Coronary artery (tissue), 2 donors: ENCODE data around the gene CPLX3.

Experiments
- DNase-seq: peaks from one replicate; pipeline ENCODE4 v3.0.0-alpha.2; 2017; ENCODE audit warnings: low spot score
- H3K27ac ChIP-seq, 2 donors: fragments of 200-600 bp; sonication (generic); one replicate each; pipeline ENCODE4 v1.5.1; 2016 to 2019
- H3K4me3 ChIP-seq: fragments of 200-600 bp; sonication (generic); 2 replicates; pipeline ENCODE4 v1.5.1; 2016; ENCODE audit warnings: mild to moderate bottlenecking, moderate library complexity
- TF ChIP-seq, protein P1 (sequence below): fragments of 200-600 bp; sonication (generic); IDR thresholded peaks from one replicate; pipeline ENCODE4 v1.5.1; 2019; ENCODE audit warnings: antibody characterized with exemption

CPLX3 gene

DNA sequence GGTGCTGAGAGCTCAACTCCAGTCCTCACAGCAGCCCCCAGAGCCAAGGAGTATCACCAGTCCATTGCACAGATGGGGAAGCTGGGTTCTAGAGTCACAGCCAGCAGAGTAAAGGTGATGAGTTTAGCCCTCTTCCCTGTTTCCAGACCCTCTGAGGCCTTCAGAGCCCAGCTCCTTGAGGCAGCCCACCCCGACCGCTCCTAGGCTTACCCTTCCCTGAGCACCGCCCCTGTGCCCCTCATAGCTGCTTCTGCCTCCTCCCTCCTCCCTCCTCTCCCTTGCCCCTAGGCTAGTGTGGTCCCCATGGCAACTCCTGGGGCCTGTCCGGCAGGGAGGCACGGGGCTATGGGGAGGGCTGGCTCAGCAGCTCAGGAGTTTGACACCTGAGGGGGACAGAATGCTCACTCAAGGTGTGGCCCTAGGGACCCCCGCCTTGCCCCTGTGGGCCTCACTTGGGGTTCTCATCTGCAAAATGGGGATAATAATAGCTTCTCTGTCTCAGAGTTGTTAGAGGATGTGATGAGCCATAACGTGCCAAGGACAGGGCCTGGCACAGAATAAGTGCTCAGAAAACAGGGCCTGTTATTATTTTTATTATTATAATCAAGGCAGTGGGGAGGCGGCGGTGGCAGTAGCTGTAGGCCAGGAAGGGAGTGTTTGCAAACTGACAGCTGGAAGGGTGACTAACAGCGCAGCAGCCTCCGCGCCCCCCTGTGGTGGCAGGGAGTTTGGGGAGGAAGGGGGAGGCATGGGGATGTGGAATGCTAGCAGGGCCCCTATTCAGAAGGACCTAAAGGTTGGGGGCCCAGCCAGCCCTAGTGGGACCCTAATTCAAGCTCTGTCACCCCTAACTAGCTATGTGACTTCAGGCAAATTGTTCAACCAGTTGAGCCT, 33.0 kb upstream of the CPLX3 start:
- Histone ChIP-seq H3K27ac (no peak overlapping the region), H3K4me3 (no peak overlapping the region)
- no peak for DNase-seq
- TF ChIP-seq, protein P1, sequence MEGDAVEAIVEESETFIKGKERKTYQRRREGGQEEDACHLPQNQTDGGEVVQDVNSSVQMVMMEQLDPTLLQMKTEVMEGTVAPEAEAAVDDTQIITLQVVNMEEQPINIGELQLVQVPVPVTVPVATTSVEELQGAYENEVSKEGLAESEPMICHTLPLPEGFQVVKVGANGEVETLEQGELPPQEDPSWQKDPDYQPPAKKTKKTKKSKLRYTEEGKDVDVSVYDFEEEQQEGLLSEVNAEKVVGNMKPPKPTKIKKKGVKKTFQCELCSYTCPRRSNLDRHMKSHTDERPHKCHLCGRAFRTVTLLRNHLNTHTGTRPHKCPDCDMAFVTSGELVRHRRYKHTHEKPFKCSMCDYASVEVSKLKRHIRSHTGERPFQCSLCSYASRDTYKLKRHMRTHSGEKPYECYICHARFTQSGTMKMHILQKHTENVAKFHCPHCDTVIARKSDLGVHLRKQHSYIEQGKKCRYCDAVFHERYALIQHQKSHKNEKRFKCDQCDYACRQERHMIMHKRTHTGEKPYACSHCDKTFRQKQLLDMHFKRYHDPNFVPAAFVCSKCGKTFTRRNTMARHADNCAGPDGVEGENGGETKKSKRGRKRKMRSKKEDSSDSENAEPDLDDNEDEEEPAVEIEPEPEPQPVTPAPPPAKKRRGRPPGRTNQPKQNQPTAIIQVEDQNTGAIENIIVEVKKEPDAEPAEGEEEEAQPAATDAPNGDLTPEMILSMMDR, result no peak

DNA sequence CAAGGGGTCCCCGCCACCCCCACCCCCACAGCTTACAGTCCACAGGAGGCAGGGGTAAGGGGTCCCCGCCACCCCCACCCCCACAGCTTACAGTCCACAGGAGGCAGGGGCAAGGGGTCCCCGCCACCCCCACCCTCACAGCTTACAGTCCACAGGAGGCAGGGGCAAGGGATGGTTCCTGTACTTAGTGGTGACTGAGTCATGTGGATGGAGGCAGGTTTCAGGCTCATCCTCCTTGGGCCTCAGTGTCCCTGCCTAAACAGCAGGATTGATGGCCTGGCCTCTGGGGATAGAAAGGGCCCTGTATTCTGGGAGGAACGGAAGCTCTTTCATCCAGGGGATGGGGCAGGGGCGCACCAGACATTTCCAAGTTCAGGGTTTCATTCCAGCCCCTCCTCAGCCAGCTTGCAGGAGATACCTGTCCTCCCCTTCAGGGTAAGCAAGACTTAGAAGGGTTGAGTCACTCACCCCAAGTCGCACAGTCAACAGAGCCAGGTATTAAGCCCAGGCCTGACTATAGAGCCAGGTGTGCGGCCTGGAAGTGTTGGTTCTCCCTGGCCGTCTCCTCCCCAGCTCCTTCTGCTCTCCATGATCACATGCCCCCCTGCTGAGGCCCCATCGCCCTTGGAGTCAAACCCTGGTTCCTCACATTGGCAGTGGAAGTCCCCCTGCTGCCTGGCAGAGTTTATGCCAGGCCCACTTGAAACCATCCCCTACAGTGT, 32.0 kb upstream of the CPLX3 start:
- Histone ChIP-seq H3K4me3 (no peak overlapping the region), H3K27ac (no peak overlapping the region)
- DNase-seq, result no peak
- TF ChIP-seq, protein P1, result no peak

DNA sequence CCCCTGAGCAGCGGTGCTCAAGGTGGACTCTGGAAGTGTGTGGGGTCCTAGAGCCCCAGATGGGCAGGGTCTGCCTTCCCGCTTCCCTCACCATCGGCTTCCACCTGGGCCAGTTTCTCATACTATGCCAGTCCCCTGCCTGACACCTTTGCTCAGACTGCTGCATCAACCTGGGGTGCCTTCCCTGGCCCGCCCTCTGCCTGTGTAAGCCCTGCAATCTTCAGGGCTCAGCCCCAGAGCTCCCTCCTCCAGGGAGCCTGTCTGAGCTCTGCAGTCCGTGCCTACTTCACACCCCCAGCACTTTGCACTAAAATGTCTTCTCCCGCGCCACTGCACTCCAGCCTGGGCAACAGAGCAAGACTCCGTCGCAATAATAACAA, 31.5 kb upstream of the CPLX3 start:
- Histone ChIP-seq H3K4me3 (no peak overlapping the region), H3K27ac (no peak overlapping the region)
- TF ChIP-seq, protein P1, result no peak

DNA sequence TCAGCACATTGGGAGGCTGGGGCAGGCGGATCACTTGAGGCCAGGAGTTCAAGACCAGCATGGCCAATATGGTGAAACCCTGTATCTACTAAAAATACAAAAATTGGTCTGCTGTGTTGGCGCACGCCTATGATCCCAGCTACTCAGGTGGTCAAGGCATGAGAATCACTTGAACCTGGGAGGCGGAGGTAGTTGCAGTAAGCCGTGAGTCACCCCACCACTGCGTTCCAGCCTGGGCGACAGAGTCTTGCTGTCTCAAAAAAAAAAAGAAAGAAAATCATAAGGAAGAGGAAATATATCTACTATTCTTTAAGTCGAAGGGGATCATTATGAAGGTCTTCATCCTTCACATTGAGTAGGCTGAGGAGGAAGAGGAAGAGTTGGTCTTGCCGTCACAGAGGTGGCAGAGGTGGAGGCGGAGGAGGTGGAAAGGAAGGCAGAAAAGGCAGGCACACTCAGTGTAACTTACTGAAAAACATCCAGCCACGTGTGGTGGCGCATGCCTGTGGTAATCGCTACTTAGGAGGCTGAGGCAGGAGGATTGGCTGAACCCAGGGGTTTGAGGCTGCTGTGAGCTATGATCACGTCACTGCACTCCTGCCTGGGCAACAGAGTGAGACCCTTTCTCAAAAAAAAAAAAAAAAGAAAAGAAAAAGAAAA, 30.3 kb upstream of the CPLX3 start:
- Histone ChIP-seq H3K4me3 (no peak overlapping the region), H3K27ac (no peak overlapping the region)
- TF ChIP-seq, protein P1, result no peak
- no peak for DNase-seq

More for the DNA sequence above, 31.5 kb upstream of the CPLX3 start:
- DNase-seq, result no peak

DNA sequence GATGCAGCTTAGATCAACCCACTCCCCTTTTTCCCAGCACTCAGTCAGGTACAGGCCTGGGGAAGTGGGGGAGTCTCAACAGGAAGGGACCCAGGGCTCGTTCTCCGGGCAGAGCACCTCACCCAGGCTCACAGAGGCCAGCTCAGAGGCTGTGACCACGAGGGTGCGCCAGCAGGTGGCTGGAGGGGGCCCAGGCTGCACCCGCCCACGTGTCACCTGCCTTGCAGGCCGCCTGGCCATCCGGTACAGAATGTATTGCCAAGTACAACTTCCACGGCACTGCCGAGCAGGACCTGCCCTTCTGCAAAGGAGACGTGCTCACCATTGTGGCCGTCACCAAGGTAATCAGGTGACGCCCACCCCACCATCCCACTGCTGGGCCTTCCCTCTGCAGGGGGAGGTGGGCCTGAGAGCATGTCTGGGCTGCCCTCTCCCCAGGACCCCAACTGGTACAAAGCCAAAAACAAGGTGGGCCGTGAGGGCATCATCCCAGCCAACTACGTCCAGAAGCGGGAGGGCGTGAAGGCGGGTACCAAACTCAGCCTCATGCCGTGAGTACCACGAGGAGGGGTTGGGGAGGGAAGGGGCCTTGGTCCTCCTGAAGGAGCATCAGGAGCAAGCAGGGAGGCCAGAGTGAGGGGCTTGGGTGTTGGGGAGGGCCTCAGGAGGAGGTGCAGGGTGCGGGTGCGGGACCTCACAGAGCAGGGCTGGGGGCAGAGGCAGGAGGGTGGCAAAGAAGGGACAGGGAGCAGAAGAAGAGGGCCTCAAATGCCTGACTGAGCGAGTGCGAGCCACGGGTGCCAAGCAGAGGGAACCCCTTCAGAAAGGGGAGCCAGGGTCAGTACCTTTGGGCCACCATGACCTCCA, 27.8 kb upstream of the CPLX3 start:
- Histone ChIP-seq H3K27ac (no peak overlapping the region), H3K4me3 (no peak overlapping the region)
- DNase-seq, result no peak
- TF ChIP-seq, protein P1, result no peak

DNA sequence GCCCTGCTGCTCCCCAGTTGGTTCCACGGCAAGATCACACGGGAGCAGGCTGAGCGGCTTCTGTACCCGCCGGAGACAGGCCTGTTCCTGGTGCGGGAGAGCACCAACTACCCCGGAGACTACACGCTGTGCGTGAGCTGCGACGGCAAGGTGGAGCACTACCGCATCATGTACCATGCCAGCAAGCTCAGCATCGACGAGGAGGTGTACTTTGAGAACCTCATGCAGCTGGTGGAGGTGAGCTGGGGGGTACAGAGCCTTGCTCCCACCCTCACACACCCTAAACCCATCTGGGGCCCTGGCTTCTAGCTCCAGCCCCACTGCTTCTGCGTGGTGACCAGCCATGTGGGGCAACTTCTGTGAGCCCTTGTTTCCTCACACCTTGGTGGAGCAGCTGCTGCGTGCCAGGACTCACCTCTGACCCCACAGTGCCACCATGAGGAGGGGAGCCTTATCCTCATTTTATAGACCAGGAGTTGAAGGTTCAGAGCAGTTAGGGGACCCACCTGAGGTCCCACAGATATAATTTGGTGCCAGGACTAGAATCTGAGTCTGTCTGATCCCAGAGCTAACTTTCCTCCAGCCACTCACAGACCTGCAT, 27.1 kb upstream of the CPLX3 start:
- TF ChIP-seq, protein P1, result no peak
- peak overlapping the region in 1 of 2 donors; percentile 41 for H3K27ac ChIP-seq
- no peak for DNase-seq
- H3K4me3 ChIP-seq, result no peak overlapping the region
